Measurements from ENCODE around the gene IER5L.

GRCh38 chr9:129176701-129177442 is 1.2 kb downstream of the IER5L start:
- TF ChIP-seq FIP1L1 (IDR thresholded peaks at IDR 0.05; ENCODE audit: low read depth, low read length, poor library complexity, severe bottlenecking), result peak; percentile 12
- no peak for TF ChIP-seq POLR2AphosphoS2 (IDR thresholded peaks at IDR 0.05; ENCODE audit: low read length)

Data from K562 (cell line).